ENCODE measurements around the gene NRXN2. TPM values are rescaled to one million over a fixed set of nuclear protein-coding genes. Genes with fewer than 3 reads are reported as not detected.
A peak's percentile ranks its signal among the peaks of the same experiment; 100 is the strongest.

The NRXN2 gene
- total and polyA plus RNA-seq, 4 donors: 0.17 to 2.8 (median 1.4) TPM

DNA sequence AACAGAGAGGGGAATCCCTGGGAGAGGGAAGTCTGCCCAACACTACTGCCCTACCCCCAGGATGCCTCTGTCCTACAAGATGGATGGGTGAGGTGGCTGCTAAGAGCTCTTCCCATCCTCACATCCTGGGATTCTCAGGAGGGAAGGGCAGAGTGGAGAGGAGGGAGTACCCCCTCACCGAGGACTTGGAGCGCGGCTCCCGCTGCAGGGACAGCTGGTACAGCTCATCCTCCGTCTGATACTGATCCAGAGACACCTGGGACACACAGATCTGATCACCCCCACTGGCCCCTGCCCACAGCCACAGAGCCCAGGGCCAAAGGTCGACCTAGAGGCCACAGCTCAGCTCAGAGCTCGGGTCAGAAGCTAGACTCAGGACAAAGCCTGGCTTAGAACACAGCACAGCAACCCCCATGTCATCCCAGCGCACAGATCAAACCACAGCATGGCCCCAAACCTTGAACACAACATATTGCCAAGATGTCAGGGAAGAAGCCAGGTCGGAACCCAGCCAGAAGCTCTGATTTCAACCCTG lies 12.8 kb upstream of the NRXN2 start:
- H3K9ac ChIP-seq (ENCODE audit: low read depth in 1 of 2, low read length in 2 of 2): no peak overlapping the region
- TF ChIP-seq ATF3 (IDR thresholded peaks at IDR 0.05) (no peak), RAD21 (IDR thresholded peaks at IDR 0.05) (no peak), RXRA (IDR thresholded peaks at IDR 0.05) (peak in 1 of 2 donors; percentile 47), YY1 (IDR thresholded peaks at IDR 0.05) (no peak), TAF1 (conservative IDR thresholded peaks at IDR 0.05) (no peak), HNF4G (IDR thresholded peaks at IDR 0.05) (no peak), HNF4A (conservative IDR thresholded peaks at IDR 0.05) (peak; percentile 53 to 75), NR2F2 (IDR thresholded peaks at IDR 0.05) (no peak), GABPA (IDR thresholded peaks at IDR 0.05 in 1 of 2, conservative IDR thresholded peaks at IDR 0.05 in 1 of 2) (no peak), MAX (IDR thresholded peaks at IDR 0.05) (no peak), ZBTB33 (IDR thresholded peaks at IDR 0.05) (no peak), JUND (IDR thresholded peaks at IDR 0.05) (no peak), EGR1 (IDR thresholded peaks at IDR 0.05; ENCODE audit: low read depth in 2 of 2) (no peak), SP1 (IDR thresholded peaks at IDR 0.05) (no peak)
- 48% methylated on average over 9 of the region's 9 CpGs for WGBS
- no peaks in the 10 kb centered on the region for H3K9me3 ChIP-seq (ENCODE audit: control insufficient read depth in 4 of 4, low read length in 3 of 4)
- DNase-seq (ENCODE audit: low spot score): no peak
- no peak overlapping the region for H3K27ac ChIP-seq (ENCODE audit: low read depth in 1 of 2, low read length in 2 of 2)
- peaks cover 11 to 21% (median 14%) of the 10 kb centered on the region in 4 donors for H3K4me1 ChIP-seq (ENCODE audit: control insufficient read depth in 4 of 4, insufficient read depth in 4 of 4, low read length in 3 of 4)
- H3K4me3 ChIP-seq (ENCODE audit: low read depth in 1 of 3, low read length in 3 of 3): no peak overlapping the region
- H3K36me3 ChIP-seq (ENCODE audit: control insufficient read depth in 4 of 4, insufficient read depth in 3 of 4, low read depth in 1 of 4, low read length in 3 of 4): peaks cover 0 to 3% (median 0%) of the 10 kb centered on the region in 4 donors
- no peaks in the 10 kb centered on the region for H3K27me3 ChIP-seq (ENCODE audit: control insufficient read depth in 4 of 4, insufficient read depth in 4 of 4, low read length in 3 of 4)

DNA sequence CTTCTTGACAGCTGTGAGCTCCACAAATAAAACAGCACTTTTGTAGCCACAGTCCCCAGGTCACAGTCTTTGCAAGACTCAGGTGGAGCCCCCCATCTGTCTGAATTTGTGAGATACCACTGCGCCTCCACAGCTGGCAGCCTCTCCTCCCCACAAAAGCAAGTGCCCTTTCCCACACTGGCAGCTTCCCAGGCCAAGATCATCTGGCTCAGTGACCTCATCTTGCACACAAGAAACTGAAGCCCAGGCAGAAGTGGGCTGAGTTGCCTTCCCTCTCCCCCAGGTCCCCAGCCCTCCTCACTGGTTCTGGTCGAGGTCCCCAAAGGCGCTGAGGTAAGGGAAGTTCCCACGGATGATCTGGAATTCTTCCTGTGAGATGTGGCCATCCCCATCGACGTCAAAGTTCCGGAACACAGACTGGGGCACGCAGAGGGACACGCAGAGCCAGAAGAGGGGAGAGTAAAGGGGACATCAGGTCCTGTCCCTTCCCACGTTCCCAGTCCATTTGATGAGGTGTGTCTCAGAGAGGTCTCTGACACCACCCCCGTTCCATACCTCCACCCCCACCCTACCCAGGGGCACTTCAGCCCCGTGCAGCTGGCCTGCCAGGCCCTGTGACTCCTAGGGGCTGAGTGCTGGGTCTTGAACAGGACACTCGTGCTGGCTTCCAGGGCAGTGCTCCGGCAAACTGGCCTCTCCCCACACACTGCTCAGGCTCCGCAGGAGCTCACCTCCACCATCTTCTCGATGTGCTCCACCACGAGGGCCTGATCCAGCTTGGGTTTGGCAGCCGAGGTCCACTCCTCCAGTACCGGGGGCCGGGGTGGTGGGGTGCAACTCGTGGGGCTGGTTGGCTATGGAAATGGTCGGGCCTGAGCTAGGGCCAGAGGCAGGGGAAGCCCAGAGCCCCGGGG lies 12.1 kb upstream of the NRXN2 start:
- no peak overlapping the region for H3K4me3 ChIP-seq (ENCODE audit: low read depth in 1 of 3, low read length in 3 of 3)
- no peak overlapping the region for H3K27ac ChIP-seq (ENCODE audit: low read depth in 1 of 2, low read length in 2 of 2)
- WGBS: 77% methylated on average over 23 of the region's 23 CpGs
- H3K36me3 ChIP-seq (ENCODE audit: control insufficient read depth in 4 of 4, insufficient read depth in 3 of 4, low read depth in 1 of 4, low read length in 3 of 4): peaks cover 0 to 3% (median 0%) of the 10 kb centered on the region in 4 donors
- TF ChIP-seq, protein P1, sequence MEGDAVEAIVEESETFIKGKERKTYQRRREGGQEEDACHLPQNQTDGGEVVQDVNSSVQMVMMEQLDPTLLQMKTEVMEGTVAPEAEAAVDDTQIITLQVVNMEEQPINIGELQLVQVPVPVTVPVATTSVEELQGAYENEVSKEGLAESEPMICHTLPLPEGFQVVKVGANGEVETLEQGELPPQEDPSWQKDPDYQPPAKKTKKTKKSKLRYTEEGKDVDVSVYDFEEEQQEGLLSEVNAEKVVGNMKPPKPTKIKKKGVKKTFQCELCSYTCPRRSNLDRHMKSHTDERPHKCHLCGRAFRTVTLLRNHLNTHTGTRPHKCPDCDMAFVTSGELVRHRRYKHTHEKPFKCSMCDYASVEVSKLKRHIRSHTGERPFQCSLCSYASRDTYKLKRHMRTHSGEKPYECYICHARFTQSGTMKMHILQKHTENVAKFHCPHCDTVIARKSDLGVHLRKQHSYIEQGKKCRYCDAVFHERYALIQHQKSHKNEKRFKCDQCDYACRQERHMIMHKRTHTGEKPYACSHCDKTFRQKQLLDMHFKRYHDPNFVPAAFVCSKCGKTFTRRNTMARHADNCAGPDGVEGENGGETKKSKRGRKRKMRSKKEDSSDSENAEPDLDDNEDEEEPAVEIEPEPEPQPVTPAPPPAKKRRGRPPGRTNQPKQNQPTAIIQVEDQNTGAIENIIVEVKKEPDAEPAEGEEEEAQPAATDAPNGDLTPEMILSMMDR (IDR thresholded peaks at IDR 0.05; ENCODE audit: low read depth, low read length, missing input control): no peak
- TF ChIP-seq HNF4G (IDR thresholded peaks at IDR 0.05) (no peak), NR2F2 (IDR thresholded peaks at IDR 0.05) (no peak), ATF3 (IDR thresholded peaks at IDR 0.05) (no peak), RXRA (IDR thresholded peaks at IDR 0.05) (no peak), YY1 (IDR thresholded peaks at IDR 0.05) (no peak), SP1 (IDR thresholded peaks at IDR 0.05) (no peak), EGR1 (IDR thresholded peaks at IDR 0.05; ENCODE audit: low read depth in 2 of 2) (no peak), ZBTB33 (IDR thresholded peaks at IDR 0.05) (no peak), FOXA1 (IDR thresholded peaks at IDR 0.05) (no peak)
- no peaks in the 10 kb centered on the region for H3K9me3 ChIP-seq (ENCODE audit: control insufficient read depth in 4 of 4, low read length in 3 of 4)
- peaks cover 11 to 21% (median 14%) of the 10 kb centered on the region in 4 donors for H3K4me1 ChIP-seq (ENCODE audit: control insufficient read depth in 4 of 4, insufficient read depth in 4 of 4, low read length in 3 of 4)
- no peak for DNase-seq (ENCODE audit: low spot score)
- no peak overlapping the region for H3K9ac ChIP-seq (ENCODE audit: low read depth in 1 of 2, low read length in 2 of 2)
- no peaks in the 10 kb centered on the region for H3K27me3 ChIP-seq (ENCODE audit: control insufficient read depth in 4 of 4, insufficient read depth in 4 of 4, low read length in 3 of 4)

All from liver (tissue), 9 donors.